ENCODE results near the gene ALX4. TPM values are rescaled to one million over a fixed set of nuclear protein-coding genes. Genes with fewer than 3 reads are reported as not detected.

The ALX4 gene
- polyA plus RNA-seq, 3 donors, result not detected

DNA sequence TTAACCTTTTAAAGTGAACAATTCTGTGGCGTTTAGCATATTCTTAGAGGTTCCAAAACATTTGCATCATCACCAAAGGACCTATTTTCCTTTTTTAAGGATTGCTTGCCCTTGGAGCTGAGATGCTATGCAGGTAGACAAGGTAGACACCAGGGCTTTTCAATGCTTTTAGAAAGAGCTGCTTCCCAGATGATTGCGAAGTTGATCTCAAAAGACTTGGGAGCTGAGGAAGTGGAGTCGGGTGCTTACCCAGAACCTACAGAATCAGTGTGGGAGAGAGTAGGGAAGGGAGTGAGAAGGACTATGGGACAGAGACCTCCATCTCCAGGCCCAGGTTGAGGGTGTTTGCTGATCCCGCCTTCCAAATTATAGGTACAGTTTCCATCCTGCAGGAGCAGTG, 11.1 kb upstream of the ALX4 start:
- Histone ChIP-seq H2AFZ (ENCODE audit: insufficient read depth, low read depth, low read length, poor library complexity, severe bottlenecking) (no peak overlapping the region), H4K20me1 (ENCODE audit: insufficient read depth, low read length) (no peaks in the 10 kb centered on the region), H3K4me1 (ENCODE audit: control insufficient read depth in 1 of 2, insufficient read depth in 2 of 2, low read length in 2 of 2) (peaks cover 6 to 12% of the 10 kb centered on the region in 2 donors), H3K36me3 (replicated peaks in 1 of 2; ENCODE audit: control insufficient read depth in 1 of 2, insufficient read depth in 2 of 2, low read length in 2 of 2) (no peaks in the 10 kb centered on the region), H3K4me3 (replicated peaks in 1 of 3; ENCODE audit: low read depth in 2 of 3, low read length in 3 of 3) (no peak overlapping the region), H3K4me2 (replicated peaks; ENCODE audit: extremely low read depth, low read length, poor library complexity, severe bottlenecking) (no peak overlapping the region), H3K9me3 (replicated peaks in 1 of 2; ENCODE audit: control insufficient read depth in 1 of 2, insufficient read depth in 1 of 2, low read length in 2 of 2) (peaks cover 0 to 19% of the 10 kb centered on the region in 2 donors), H3K79me2 (ENCODE audit: insufficient read depth, low read length) (no peaks in the 10 kb centered on the region), H3K27me3 (ENCODE audit: control insufficient read depth in 2 of 2, insufficient read depth in 2 of 2, low read length in 2 of 2) (peaks cover 76 to 100% of the 10 kb centered on the region in 2 donors), H3K9ac (ENCODE audit: insufficient read depth, low read length, poor library complexity, severe bottlenecking) (no peak overlapping the region), H3K27ac (ENCODE audit: low read depth in 1 of 2, low read length in 2 of 2) (no peak overlapping the region)
- intact Hi-C loops (cut with micrococcal nuclease), result no loop called here
- H3K9me3 Mint-ChIP-seq, result peaks cover 0 to 9% (median 4%) of the 10 kb centered on the region in 7 donors
- peaks cover 95 to 99% (median 99%) of the 10 kb centered on the region in 3 donors for H3K27me3 Mint-ChIP-seq (ENCODE audit: low read depth in 3 of 3)
- no peak overlapping the region for H3K27ac Mint-ChIP-seq
- 6% methylated on average over 2 of the region's 4 CpGs for WGBS (ENCODE audit: insufficient coverage)
- H3K4me3 Mint-ChIP-seq, result peak overlapping the region in 1 of 2 donors; percentile 81
- no peaks in the 10 kb centered on the region for H3K36me3 Mint-ChIP-seq
- TF ChIP-seq, protein P1, sequence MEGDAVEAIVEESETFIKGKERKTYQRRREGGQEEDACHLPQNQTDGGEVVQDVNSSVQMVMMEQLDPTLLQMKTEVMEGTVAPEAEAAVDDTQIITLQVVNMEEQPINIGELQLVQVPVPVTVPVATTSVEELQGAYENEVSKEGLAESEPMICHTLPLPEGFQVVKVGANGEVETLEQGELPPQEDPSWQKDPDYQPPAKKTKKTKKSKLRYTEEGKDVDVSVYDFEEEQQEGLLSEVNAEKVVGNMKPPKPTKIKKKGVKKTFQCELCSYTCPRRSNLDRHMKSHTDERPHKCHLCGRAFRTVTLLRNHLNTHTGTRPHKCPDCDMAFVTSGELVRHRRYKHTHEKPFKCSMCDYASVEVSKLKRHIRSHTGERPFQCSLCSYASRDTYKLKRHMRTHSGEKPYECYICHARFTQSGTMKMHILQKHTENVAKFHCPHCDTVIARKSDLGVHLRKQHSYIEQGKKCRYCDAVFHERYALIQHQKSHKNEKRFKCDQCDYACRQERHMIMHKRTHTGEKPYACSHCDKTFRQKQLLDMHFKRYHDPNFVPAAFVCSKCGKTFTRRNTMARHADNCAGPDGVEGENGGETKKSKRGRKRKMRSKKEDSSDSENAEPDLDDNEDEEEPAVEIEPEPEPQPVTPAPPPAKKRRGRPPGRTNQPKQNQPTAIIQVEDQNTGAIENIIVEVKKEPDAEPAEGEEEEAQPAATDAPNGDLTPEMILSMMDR (IDR thresholded peaks at IDR 0.05), result no peak
- H3K4me1 Mint-ChIP-seq, result peaks cover 13% of the 10 kb centered on the region
- DNase-seq, result no peak

DNA sequence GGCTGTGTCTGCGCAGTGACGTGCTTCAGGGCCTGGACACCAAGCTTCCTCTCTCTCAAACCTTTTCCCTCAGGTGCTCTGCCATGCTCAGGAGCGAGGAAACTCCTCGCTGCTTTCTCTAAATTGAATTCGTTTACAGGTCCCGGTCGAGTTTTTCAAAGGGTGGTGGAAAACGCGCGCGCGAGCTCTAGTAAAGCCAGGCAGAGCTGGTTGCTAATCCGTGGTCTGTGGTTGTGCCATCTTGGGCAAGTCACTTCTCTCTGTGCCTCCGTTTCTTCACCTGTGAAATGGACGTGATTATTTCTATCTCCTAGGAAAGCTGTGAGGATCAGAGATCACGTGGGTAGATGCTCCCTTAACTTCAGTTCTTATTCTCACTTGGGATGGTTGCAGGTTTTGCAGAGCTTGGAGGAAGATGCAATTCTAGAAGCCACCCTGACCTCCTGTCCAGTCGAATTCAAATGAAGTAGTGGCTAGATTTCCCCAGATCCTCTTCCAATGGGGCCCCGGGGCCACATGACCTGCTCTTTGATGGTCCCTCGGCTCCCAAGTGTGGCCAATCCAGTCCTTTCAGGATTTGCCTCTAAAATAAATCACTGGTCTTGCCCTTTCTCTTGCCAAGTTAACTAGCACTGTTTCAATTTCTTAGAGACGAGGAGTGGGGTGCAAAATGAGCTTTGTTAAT, 10.5 kb upstream of the ALX4 start:
- peaks cover 13% of the 10 kb centered on the region for H3K4me1 Mint-ChIP-seq
- no peaks in the 10 kb centered on the region for H4K20me1 ChIP-seq (ENCODE audit: insufficient read depth, low read length)
- peak overlapping the region in 1 of 7 donors; percentile 23 for H3K27ac Mint-ChIP-seq
- peak overlapping the region in 1 of 2 donors; percentile 81 for H3K4me3 Mint-ChIP-seq
- H3K4me3 ChIP-seq (replicated peaks in 1 of 3; ENCODE audit: low read depth in 2 of 3, low read length in 3 of 3), result no peak overlapping the region
- intact Hi-C loops (cut with micrococcal nuclease), result no loop called here
- peaks cover 0 to 26% of the 10 kb centered on the region in 2 donors for H3K9me3 ChIP-seq (replicated peaks in 1 of 2; ENCODE audit: control insufficient read depth in 1 of 2, insufficient read depth in 1 of 2, low read length in 2 of 2)
- peaks cover 80 to 99% of the 10 kb centered on the region in 2 donors for H3K27me3 ChIP-seq (ENCODE audit: control insufficient read depth in 2 of 2, insufficient read depth in 2 of 2, low read length in 2 of 2)
- peaks cover 6 to 13% of the 10 kb centered on the region in 2 donors for H3K4me1 ChIP-seq (ENCODE audit: control insufficient read depth in 1 of 2, insufficient read depth in 2 of 2, low read length in 2 of 2)
- no peak overlapping the region for H3K9ac ChIP-seq (ENCODE audit: insufficient read depth, low read length, poor library complexity, severe bottlenecking)
- H3K27me3 Mint-ChIP-seq (ENCODE audit: low read depth in 3 of 3), result peaks cover 96 to 99% (median 98%) of the 10 kb centered on the region in 3 donors
- no peak for DNase-seq
- no peaks in the 10 kb centered on the region for H3K36me3 ChIP-seq (replicated peaks in 1 of 2; ENCODE audit: control insufficient read depth in 1 of 2, insufficient read depth in 2 of 2, low read length in 2 of 2)
- H3K4me2 ChIP-seq (replicated peaks; ENCODE audit: extremely low read depth, low read length, poor library complexity, severe bottlenecking), result no peak overlapping the region
- no peaks in the 10 kb centered on the region for H3K79me2 ChIP-seq (ENCODE audit: insufficient read depth, low read length)
- TF ChIP-seq, protein P1 (IDR thresholded peaks at IDR 0.05), result no peak
- WGBS (ENCODE audit: insufficient coverage), result 13% methylated on average over 13 of the region's 20 CpGs
- peaks cover 0 to under 1% of the 10 kb centered on the region in 2 donors for H3K36me3 Mint-ChIP-seq
- H3K27ac ChIP-seq (ENCODE audit: low read depth in 1 of 2, low read length in 2 of 2), result no peak overlapping the region
- peaks cover 0 to 10% (median 4%) of the 10 kb centered on the region in 7 donors for H3K9me3 Mint-ChIP-seq
- no peak overlapping the region for H2AFZ ChIP-seq (ENCODE audit: insufficient read depth, low read depth, low read length, poor library complexity, severe bottlenecking)

Measured in CD14-positive monocyte (primary cell).